ENCODE data around the gene TMEM168.

GRCh38 chr7:112752576-112752975, 37.6 kb downstream of the TMEM168 start:
- no peak for TF ChIP-seq FOXA1 (IDR thresholded peaks at IDR 0.05)
- TF ChIP-seq PKNOX1 (IDR thresholded peaks at IDR 0.05): no peak
- TF ChIP-seq SUZ12 (IDR thresholded peaks at IDR 0.05): no peak
- no peak for TF ChIP-seq HDGF (IDR thresholded peaks at IDR 0.05; ENCODE audit: borderline replicate concordance)
- TF ChIP-seq TARDBP (IDR thresholded peaks at IDR 0.05): no peak
- no peak for TF ChIP-seq ELF4 (IDR thresholded peaks at IDR 0.05)
- TF ChIP-seq CTBP1 (IDR thresholded peaks at IDR 0.05; ENCODE audit: borderline replicate concordance): no peak

All from HEK293T (cell line).